ENCODE results near the gene LRBA.

DNA sequence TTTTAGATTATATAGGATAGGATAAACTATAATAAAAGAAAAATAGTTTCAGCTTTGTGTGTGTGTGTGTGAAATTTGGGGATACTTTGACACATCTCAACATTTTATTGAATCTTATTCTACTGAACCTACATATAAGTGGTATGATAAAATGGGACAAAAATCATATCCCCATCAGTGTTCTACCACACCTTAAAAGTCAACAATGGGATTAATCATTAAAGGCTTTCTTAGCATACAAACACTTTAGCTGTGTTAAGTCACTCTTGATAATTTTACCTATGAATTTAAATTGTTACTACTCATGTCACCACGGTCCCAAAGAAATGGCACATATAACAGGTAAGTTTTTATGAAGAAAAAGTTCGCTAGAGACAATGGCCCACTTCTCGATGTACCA is 37.7 kb upstream of the LRBA start:
- TF ChIP-seq, protein P1, sequence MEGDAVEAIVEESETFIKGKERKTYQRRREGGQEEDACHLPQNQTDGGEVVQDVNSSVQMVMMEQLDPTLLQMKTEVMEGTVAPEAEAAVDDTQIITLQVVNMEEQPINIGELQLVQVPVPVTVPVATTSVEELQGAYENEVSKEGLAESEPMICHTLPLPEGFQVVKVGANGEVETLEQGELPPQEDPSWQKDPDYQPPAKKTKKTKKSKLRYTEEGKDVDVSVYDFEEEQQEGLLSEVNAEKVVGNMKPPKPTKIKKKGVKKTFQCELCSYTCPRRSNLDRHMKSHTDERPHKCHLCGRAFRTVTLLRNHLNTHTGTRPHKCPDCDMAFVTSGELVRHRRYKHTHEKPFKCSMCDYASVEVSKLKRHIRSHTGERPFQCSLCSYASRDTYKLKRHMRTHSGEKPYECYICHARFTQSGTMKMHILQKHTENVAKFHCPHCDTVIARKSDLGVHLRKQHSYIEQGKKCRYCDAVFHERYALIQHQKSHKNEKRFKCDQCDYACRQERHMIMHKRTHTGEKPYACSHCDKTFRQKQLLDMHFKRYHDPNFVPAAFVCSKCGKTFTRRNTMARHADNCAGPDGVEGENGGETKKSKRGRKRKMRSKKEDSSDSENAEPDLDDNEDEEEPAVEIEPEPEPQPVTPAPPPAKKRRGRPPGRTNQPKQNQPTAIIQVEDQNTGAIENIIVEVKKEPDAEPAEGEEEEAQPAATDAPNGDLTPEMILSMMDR (IDR thresholded peaks at IDR 0.05 in 4 of 5, conservative IDR thresholded peaks at IDR 0.05 in 1 of 5), result no peak
- TF ChIP-seq POLR2A (IDR thresholded peaks at IDR 0.05), result no peak

Data from gastrocnemius medialis (tissue), 4 donors.